Calu3 (cell line): Measurements from ENCODE around the gene STAT1. TPM values are rescaled to one million over a fixed set of nuclear protein-coding genes. Genes with fewer than 3 reads are reported as not detected.

ENCODE experiments used
- BruUV-seq: library from RNA; stranded (reverse); fragments of 400-500 nt; replicated peaks from 2 replicates; lab custom pipeline; 2021; lab: Mats Ljungman, UMichigan
- CTCF ChIA-PET: fragments of 300-600 bp; sonication (Branson Sonifier 250); formaldehyde crosslinking; loops from one replicate; lab custom pipeline; 2022; ENCODE audit warnings: antibody characterized with exemption; lab: Charles Lee
- DNase-seq: peaks from one replicate; pipeline ENCODE4 v3.0.0; 2022
- H3K27ac Mint-ChIP-seq: one replicate; pipeline ENCODE4 v1.8.0; 2022; ENCODE audit warnings: mixed read lengths; ENCODE audit not compliant: unreplicated experiment
- H3K27me3 Mint-ChIP-seq: one replicate; pipeline ENCODE4 v1.8.0; 2022; ENCODE audit warnings: mixed read lengths; ENCODE audit not compliant: unreplicated experiment
- H3K36me3 Mint-ChIP-seq: one replicate; pipeline ENCODE4 v1.8.0; 2022; ENCODE audit warnings: mild to moderate bottlenecking, moderate library complexity, mixed read lengths; ENCODE audit not compliant: insufficient read depth, unreplicated experiment
- H3K4me1 Mint-ChIP-seq: one replicate; pipeline ENCODE4 v1.8.0; 2022; ENCODE audit warnings: mild to moderate bottlenecking, low read depth, mixed read lengths; ENCODE audit not compliant: unreplicated experiment
- H3K4me3 Mint-ChIP-seq: one replicate; pipeline ENCODE4 v1.8.0; 2022; ENCODE audit warnings: mild to moderate bottlenecking, low read depth, moderate library complexity, mixed read lengths; ENCODE audit not compliant: unreplicated experiment
- H3K9me3 Mint-ChIP-seq: one replicate; pipeline ENCODE4 v1.8.0; 2022; ENCODE audit warnings: low read depth, mixed read lengths; ENCODE audit not compliant: unreplicated experiment
- CTCF ChIP-seq: fragments of 200-600 bp; IDR thresholded peaks from one replicate; pipeline ENCODE4 v1.8.0; 2022; ENCODE audit warnings: antibody characterized with exemption; ENCODE audit not compliant: unreplicated experiment
- intact Hi-C: fragments of 100-400 bp; cut with micrococcal nuclease; formaldehyde crosslinking; loops from one replicate; pipeline ENCODE4 v1.10.0; 2022; ENCODE audit not compliant: unreplicated experiment
- total RNA-seq: library from RNA; stranded (reverse); gene quantifications from 2 replicates; pipeline ENCODE4 v1.2.3, GENCODE V29; 2022

Gene STAT1
- total RNA-seq, 1 experiment from 2014 or later, result 172 TPM

- no TSS peak for BruUV-seq
- CTCF ChIA-PET, result no interaction called here
- intact Hi-C loops, result no loop called here
These were observed 1.3 kb upstream of the STAT1 start for GRCh38 chr2:191015239-191015638.

GRCh38 chr2:191014653-191015020 is 666 bp upstream of the STAT1 start:
- H3K4me1 Mint-ChIP-seq, result peaks cover 22% of the 10 kb centered on the region
- no peaks in the 10 kb centered on the region for H3K9me3 Mint-ChIP-seq
- no peak overlapping the region for H3K27ac Mint-ChIP-seq
- H3K36me3 Mint-ChIP-seq, result peaks cover 7% of the 10 kb centered on the region
- DNase-seq, result no peak
- intact Hi-C loops, result no loop called here
- no peaks in the 10 kb centered on the region for H3K27me3 Mint-ChIP-seq
- no peak for TF ChIP-seq CTCF
- BruUV-seq, result TSS peak; percentile 97
- CTCF ChIA-PET, result no interaction called here
- H3K4me3 Mint-ChIP-seq, result no peak overlapping the region

More at GRCh38 chr2:191015239-191015638, 1.3 kb upstream of the STAT1 start:
- DNase-seq, result no peak
- H3K36me3 Mint-ChIP-seq, result peaks cover 2% of the 10 kb centered on the region
- peaks cover 16% of the 10 kb centered on the region for H3K4me1 Mint-ChIP-seq
- TF ChIP-seq CTCF, result no peak
- no peak overlapping the region for H3K27ac Mint-ChIP-seq
- H3K27me3 Mint-ChIP-seq, result no peaks in the 10 kb centered on the region
- no peaks in the 10 kb centered on the region for H3K9me3 Mint-ChIP-seq
- no peak overlapping the region for H3K4me3 Mint-ChIP-seq

- intact Hi-C loops, result no loop called here
- no peak for TF ChIP-seq CTCF
- peaks cover 13% of the 10 kb centered on the region for H3K4me1 Mint-ChIP-seq
- no peak overlapping the region for H3K4me3 Mint-ChIP-seq
- no peaks in the 10 kb centered on the region for H3K27me3 Mint-ChIP-seq
- peaks cover 13% of the 10 kb centered on the region for H3K36me3 Mint-ChIP-seq
- no TSS peak for BruUV-seq
- no peak for DNase-seq
- H3K9me3 Mint-ChIP-seq, result no peaks in the 10 kb centered on the region
- CTCF ChIA-PET, result no interaction called here
- no peak overlapping the region for H3K27ac Mint-ChIP-seq
These were observed 364 bp downstream of the STAT1 start for GRCh38 chr2:191013682-191013931.

- BruUV-seq, result TSS peak; percentile 38
- Mint-ChIP-seq H3K27me3 (no peaks in the 10 kb centered on the region), H3K27ac (no peak overlapping the region), H3K4me1 (peaks cover 8% of the 10 kb centered on the region), H3K4me3 (no peak overlapping the region), H3K36me3 (peaks cover 19% of the 10 kb centered on the region), H3K9me3 (no peaks in the 10 kb centered on the region)
- CTCF ChIA-PET, result interaction anchor here (0.6 kb wide), 1 partner anchor 23 kb away, joined by 3 read pairs; no protein-coding TSS in a partner anchor
- DNase-seq, result no peak
- no peak for TF ChIP-seq CTCF
- intact Hi-C loops, result no loop called here
These were observed 908 bp downstream of the STAT1 start for GRCh38 chr2:191012845-191013681.
